Hematopoietic multipotent progenitor cell treated with erythropoietin and hydrocortisone succinate and interleukin-3 and kit ligand, for 15 days (in vitro differentiated cells): ENCODE measurements around the gene SYCP3.
A peak's percentile ranks its signal among the peaks of the same experiment; 100 is the strongest.
"Not testable (repeated sequence)": the region's sequence is repeated elsewhere in the genome, so short reads cannot be mapped to it uniquely, and the experiment has no call there.

ENCODE experiments used
- DNase-seq: peaks from one replicate; pipeline ENCODE4 v3.0.0-alpha.2; 2015; ENCODE audit warnings: low spot score

Gene SYCP3

DNA sequence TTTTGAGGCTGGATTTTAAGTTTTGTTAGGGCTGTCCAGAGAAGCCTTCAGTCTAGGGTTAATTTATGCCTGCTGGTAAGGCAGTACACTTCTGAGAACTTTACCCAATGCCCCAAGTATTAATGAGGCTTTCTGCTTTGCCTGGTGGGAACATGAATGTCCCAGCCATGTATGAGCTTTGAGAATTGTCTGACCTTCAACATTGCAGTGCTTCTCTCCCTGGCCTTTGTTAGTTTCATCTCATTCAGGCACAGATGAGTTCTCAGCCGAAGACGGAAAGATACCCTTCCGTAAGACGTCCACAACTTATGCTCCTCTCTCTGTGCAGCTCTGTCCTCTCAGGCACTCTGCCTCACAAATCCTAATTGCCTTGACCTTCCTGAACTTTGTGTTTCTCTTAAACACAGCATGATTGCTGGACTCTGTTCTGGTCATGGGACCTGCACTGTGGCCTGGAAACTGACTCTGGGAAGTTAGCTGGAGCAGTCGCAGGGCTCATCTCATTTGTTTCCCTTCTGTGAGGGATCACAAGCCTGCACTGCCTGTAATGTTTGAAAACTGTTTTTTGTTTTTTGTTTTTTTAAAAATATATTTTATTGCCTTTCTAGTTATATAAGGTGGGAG, 26.1 kb downstream of the SYCP3 start:
- no peak for DNase-seq

GRCh38 chr12:101710288-101710687, 29.0 kb downstream of the SYCP3 start:
- DNase-seq = no peak

- DNase-seq = no peak
These were observed 32.0 kb downstream of the SYCP3 start for GRCh38 chr12:101707131-101707782.

DNA sequence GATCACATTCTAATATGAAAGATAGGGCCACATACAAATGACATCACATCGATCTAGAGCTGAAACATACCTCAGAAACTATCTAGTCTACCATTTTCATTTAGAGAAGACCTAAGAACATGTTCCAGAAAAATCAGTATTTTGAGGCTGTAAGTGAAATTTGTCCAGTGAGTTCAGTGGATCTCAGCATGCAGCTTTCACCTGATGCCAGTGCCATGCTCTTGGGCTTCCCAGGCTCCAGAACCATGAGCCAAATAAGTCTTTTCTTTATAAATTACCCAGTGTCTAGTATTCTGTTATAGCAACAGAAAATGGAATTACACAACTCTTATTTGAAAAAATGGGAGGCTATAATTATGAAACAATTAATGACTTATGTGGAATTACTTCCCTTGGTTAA, 32.9 kb downstream of the SYCP3 start:
- no peak for DNase-seq

- DNase-seq = no peak
These were observed 35.8 kb downstream of the SYCP3 start for GRCh38 chr12:101703487-101703886.

GRCh38 chr12:101700299-101700820, 38.9 kb downstream of the SYCP3 start:
- no peak for DNase-seq

DNA sequence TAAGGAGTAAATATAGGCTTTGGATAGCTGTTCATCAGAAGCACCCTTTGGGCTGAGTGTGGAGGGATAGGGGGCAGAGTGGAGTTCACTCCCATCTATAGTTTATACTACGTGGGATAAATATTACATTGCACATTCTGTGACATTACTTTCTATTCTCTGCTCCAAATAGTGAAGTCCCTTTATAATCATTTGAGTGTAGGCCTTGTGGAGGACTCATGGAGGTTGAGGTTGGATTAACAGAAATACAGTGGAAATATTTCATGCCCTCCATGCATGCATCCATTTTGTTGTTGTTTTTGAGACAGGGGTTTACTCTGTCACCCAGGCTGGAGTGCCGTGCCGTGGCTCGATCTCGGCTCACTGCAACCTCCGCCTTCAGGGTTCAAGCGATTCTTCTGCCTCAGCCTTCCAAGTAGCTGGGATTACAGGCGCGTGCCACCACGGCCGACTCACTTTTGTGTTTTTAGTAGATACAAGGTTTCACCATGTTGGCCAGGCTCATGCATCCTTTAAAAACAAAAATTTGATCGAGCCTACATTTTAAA, 40.4 kb downstream of the SYCP3 start:
- DNase-seq = peak; percentile 47

GRCh38 chr12:101697930-101698799, 41.1 kb downstream of the SYCP3 start:
- DNase-seq = peak; percentile 56

DNA sequence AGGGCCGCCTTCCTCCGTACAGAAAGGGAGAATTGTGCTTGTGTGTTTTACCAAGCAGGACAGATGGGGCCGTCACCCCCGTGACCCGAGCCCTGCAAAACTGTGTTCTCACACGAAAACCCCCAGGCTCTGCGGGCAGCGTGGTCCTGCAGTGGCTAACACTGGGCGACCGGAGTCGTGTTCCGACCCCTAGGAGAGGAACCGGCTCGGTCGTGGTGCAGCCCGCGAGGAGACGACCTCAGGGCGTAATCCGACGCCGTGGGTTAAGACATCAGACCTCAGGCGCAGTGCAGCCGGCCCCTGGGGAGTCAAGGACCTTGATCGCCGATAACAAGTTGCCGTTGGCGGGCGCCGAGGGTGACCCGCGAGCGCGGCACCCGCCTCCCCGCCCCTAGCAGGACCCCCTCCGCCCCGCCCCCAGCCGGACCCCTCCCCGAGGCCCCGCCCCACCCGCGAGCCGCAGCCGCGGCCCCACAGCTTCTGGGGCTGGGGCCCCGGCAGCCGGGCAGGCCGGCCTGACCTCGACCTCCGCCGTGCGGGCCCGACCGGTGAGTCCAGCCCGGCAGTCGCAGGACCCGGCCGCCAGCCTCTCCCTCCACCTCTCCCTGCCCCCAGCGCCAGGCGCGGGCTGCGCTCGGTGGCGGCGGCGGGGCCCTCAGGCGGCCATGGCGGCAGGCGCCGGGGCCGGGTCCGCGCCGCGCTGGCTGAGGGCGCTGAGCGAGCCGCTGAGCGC, 41.9 kb downstream of the SYCP3 start, which contains the start of gene CHPT1:
CHPT1 (plus strand) TSS at position 444 of the 733 bp plus-strand sequence; CDS start at position 666, 222 bp downstream.
- DNase-seq = peak; percentile 72

- peak; percentile 87 for DNase-seq
These were observed 42.7 kb downstream of the SYCP3 start for GRCh38 chr12:101696251-101697196.

DNA sequence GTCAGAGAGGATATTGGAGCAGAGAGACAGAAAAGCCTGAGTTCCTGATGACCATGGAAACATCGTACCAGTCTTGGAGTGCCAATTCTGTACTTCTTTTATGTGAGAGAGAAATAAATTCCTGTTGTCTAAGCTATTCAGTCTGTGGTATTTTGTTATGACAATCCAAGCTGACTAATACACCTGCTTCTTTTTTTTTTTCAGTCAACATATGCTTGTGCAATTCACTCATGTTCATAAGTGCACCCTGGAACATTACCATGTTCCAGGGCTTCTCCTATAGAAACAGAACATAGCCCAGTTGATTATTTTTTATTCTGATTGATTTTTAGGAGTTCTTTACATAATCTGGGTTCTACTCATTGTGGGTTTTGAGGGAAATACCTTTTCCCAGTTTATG, 43.6 kb downstream of the SYCP3 start:
- DNase-seq = no peak

DNA sequence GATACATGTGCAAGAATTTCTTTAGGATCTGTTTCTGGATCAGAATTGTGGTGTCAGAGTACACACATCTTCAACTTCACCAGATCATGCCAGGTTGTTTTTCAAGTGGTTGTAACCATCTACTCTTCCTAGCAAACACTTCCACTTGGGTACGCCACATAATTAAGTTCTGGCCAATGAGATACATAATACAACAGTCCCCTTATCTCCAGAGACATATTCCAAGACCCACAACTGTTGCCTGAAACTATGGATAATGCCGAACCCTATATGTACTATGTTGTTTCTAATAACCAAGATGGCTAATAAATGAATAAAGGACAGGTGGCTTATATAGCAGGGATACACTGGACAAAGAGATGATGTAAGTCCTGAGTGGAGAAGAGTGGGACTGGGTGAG, 44.3 kb downstream of the SYCP3 start:
- DNase-seq = peak; percentile 22

- no peak for DNase-seq
These were observed 44.9 kb downstream of the SYCP3 start for GRCh38 chr12:101694297-101694848.

DNA sequence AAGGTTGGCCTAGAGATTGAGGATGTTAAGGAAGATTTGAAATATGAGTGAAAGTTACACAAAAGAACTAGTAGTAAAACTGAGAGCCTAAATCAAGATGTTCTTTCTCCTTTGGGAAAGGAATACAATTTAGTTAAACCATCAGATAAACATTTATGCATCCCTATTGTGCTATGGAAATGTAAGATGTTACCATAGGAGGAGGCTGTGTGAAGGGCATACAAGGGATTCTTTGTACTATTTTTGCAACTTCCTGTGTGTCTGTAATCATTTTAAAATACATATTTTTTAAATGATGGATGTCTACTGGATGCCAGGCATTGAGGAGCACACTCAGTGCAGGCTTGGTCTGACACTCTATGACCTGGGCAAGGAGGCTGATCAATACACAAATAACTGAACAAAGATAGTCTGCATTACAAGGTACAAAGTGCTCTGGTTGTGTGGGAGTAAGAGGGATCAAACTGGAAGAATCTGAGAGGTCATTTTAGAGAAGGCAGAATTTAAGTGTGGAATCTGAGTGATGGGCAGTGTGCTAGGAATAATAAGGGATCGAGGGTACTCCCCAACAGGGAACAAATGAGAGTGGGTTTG, 47.7 kb downstream of the SYCP3 start:
- no peak for DNase-seq

GRCh38 chr12:101690544-101691098, 48.6 kb downstream of the SYCP3 start:
- no peak for DNase-seq

DNA sequence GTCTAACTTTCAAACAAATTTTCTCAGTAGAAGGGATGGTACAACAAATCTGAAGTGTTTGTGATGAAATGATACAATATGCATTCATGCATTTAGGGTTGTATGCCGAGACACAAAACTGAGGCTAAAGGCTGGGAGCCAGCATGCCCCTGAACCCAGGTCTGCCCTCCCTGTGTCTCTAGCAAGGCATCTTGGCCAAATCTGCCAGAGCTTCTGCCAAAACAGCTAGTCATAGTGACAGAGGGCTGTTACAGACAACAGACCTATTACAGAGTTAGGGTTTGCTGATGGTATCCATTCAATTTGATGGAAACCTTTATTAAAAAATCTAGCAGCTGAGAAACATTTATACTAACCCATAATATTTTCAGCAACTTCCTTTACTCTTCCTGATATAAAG, 53.1 kb downstream of the SYCP3 start:
- no peak for DNase-seq

DNA sequence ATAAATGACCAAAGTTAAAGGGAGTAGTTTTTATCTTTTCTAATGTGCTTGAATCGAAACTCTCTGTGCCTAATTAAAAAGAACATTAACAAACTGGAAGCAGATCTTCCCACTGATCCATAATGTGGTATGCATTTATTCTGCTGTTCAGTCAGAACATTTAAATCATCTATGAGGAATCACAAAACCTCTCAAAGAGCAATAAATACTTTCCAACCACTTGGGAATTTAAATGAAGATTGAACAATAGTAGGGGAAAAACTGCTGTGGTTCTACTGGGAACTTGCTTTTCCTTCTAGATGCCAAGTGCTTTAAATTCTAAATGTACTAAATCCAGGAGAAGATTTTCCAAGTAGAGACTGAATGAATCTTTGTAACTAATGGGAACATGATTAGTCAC, 54.2 kb downstream of the SYCP3 start:
- no peak for DNase-seq

DNA sequence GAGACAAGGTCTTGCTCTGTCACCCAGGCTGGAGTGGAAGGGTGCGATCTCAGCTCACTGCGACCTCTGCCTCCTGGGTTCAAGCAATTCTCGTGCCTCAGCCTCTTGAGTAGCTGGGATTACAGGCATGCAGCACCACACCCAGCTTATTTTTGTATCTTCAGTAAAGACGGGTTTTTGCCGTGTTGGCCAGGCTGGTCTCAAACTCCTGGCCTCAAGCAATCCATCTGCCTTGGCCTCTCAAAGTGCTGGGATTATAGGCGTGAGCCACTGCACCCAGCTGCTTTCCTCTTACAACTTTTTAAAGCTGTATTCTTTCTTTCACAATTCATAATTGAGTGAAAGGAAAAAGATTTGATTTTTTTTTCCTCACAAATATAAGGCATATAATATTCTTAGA, 57.6 kb downstream of the SYCP3 start:
- not testable (repeated sequence) for DNase-seq

- no peak for DNase-seq
These were observed 58.6 kb downstream of the SYCP3 start for GRCh38 chr12:101680647-101681046.
